Measurements from ENCODE around the gene TNIP3.

Gene TNIP3

DNA sequence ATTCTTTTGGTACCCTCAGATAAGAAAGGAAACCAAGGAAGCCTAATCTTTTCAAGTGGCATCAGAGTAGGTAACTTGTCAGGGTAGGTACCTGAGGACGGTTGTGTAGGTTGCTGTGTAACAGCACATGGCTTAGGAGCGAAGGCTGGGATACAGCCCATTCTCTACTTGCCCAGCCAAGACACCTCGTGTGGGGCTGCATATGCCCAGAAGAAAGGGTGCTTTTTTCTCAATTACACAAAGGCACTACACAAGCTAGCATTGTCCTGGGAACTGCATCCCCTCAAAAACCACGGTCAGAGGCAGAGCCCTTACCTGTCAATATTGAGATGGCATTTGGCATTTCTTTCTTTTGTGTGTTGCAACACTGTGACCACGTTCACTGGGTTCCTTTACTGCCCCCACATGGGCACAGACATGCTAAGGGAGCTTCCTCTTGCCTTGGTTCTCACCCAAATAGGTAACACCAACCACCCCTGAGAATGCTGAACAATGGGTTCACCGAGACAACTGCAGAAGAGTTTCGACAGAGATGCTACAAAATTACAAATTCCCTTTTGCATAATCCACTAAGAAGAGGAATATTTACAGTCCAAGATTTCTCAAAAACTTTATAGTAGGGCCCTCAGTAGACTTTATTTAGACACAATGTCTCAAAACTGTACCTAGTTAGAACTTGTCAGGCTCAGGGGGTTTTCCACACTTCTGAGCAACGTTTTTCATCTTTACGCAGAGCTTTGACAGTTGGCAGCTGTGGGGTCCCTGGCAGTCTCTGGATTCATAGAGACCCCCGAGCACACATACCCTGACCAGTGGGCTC is 35.8 kb upstream of the TNIP3 start:
- no peak for DNase-seq (ENCODE audit: low read depth)
- H3K4me3 ChIP-seq (ENCODE audit: low read length): no peak overlapping the region
- no peak for TF ChIP-seq CTCF (conservative IDR thresholded peaks at IDR 0.05; ENCODE audit: low read depth, low read length)

- no peak for DNase-seq (ENCODE audit: low read depth)
- TF ChIP-seq CTCF (conservative IDR thresholded peaks at IDR 0.05; ENCODE audit: low read depth, low read length): no peak
- H3K4me3 ChIP-seq (ENCODE audit: low read length): no peak overlapping the region
Observed at GRCh38 chr4:121198251-121198650, 34.1 kb upstream of the TNIP3 start.

GRCh38 chr4:121195649-121196048 is 31.5 kb upstream of the TNIP3 start:
- DNase-seq (ENCODE audit: low read depth): no peak
- TF ChIP-seq CTCF (conservative IDR thresholded peaks at IDR 0.05; ENCODE audit: low read depth, low read length): no peak

DNA sequence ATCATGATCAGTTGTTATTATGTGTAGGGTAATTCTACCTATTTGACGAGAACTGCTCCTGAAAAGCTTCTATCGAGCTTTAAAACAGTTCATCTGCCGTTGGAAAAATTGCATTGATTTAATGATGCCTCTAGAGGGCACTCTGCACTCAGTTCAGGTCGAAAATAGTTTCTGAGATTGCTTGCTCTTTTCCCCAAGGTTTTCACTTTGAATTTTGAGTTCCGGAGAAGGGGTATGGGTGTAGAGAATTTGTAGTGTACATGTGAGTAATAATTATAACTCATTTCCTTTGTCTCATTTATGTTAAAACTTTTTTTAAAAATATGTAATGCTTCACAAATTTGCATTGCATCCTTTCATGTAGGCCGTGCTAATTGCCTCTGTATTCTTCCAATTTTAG is 28.4 kb upstream of the TNIP3 start:
- H3K4me3 ChIP-seq (ENCODE audit: low read length): no peak overlapping the region
- DNase-seq (ENCODE audit: low read depth): no peak

More at GRCh38 chr4:121195649-121196048, 31.5 kb upstream of the TNIP3 start:
- no peak overlapping the region for H3K4me3 ChIP-seq (ENCODE audit: low read length)

GRCh38 chr4:121192013-121192412 is 27.9 kb upstream of the TNIP3 start:
- no peak for DNase-seq (ENCODE audit: low read depth)
- no peak overlapping the region for H3K4me3 ChIP-seq (ENCODE audit: low read length)
- no peak for TF ChIP-seq CTCF (conservative IDR thresholded peaks at IDR 0.05; ENCODE audit: low read depth, low read length)

More for the DNA sequence above, 28.4 kb upstream of the TNIP3 start:
- TF ChIP-seq CTCF (conservative IDR thresholded peaks at IDR 0.05; ENCODE audit: low read depth, low read length): peak; percentile 76

- no peak for TF ChIP-seq CTCF (conservative IDR thresholded peaks at IDR 0.05; ENCODE audit: low read depth, low read length)
- H3K4me3 ChIP-seq (ENCODE audit: low read length): no peak overlapping the region
- no peak for DNase-seq (ENCODE audit: low read depth)
Observed at GRCh38 chr4:121191361-121191760, 27.2 kb upstream of the TNIP3 start.

DNA sequence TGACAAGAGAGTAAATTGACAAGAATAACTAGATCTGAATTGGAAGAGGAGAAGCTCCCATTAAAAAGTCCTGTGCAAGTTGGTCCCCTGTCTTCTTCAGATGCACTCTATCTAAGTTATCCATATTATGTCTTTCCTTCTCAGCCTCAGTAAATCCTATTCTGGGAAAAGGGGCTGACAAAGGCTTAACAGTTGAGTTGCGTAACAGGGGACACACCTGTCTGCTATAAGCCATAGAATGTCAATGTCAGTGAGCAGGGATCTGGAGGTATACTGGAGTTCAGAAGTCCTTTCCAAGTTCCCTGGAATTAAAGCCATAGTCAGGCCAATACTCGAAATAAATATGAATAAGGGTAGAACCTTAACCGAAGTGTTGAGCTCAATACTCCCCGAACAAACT is 26.3 kb upstream of the TNIP3 start:
- H3K4me3 ChIP-seq (ENCODE audit: low read length): no peak overlapping the region
- no peak for DNase-seq (ENCODE audit: low read depth)
- TF ChIP-seq CTCF (conservative IDR thresholded peaks at IDR 0.05; ENCODE audit: low read depth, low read length): no peak
